Loucy (cell line): ENCODE measurements around the gene HTR2A.

ENCODE experiments used
- H2AFZ ChIP-seq: fragments of 200-600 bp; sonication (generic); 2 replicates; pipeline ENCODE4 v1.6.0; 2016; ENCODE audit warnings: antibody characterized with exemption, mild to moderate bottlenecking, low read length, moderate library complexity
- H3F3A ChIP-seq: fragments of 200-600 bp; 2 replicates; pipeline ENCODE4 v1.6.0; 2016; ENCODE audit warnings: antibody characterized with exemption, low read depth, mild to moderate bottlenecking
- H3K27me3 ChIP-seq: fragments of 200-600 bp; sonication (generic); 2 replicates; pipeline ENCODE4 v1.6.1; 2014; ENCODE audit warnings: low read length, mild to moderate bottlenecking; ENCODE audit not compliant: insufficient read depth, poor library complexity, severe bottlenecking
- H3K36me3 ChIP-seq: fragments of 200-600 bp; sonication (generic); 2 replicates; pipeline ENCODE4 v1.6.1; 2016; ENCODE audit warnings: low read length; ENCODE audit not compliant: insufficient read depth
- H3K4me1 ChIP-seq: fragments of 200-600 bp; sonication (generic); 2 replicates; pipeline ENCODE4 v1.5.1; 2014; ENCODE audit warnings: low read length, mild to moderate bottlenecking; ENCODE audit not compliant: insufficient read depth, poor library complexity, severe bottlenecking
- H3K4me2 ChIP-seq: fragments of 200-600 bp; sonication (generic); 2 replicates; pipeline ENCODE4 v1.6.0; 2014; ENCODE audit warnings: antibody characterized with exemption, low read length, low read depth, mild to moderate bottlenecking; ENCODE audit not compliant: poor library complexity, severe bottlenecking
- H3K4me3 ChIP-seq: fragments of 200-600 bp; sonication (generic); 2 replicates; pipeline ENCODE4 v1.5.1; 2014; ENCODE audit warnings: low read length, mild to moderate bottlenecking, mixed read lengths; ENCODE audit not compliant: poor library complexity, severe bottlenecking
- H3K79me2 ChIP-seq: fragments of 200-600 bp; sonication (generic); 2 replicates; pipeline ENCODE4 v1.6.1; 2014; ENCODE audit warnings: low read length; ENCODE audit not compliant: insufficient read depth
- H3K9ac ChIP-seq: fragments of 200-600 bp; sonication (generic); 2 replicates; pipeline ENCODE4 v1.6.0; 2014; ENCODE audit warnings: mild to moderate bottlenecking, low read depth, low read length, moderate library complexity; ENCODE audit not compliant: poor library complexity, severe bottlenecking
- H3K9me2 ChIP-seq: fragments of 200-600 bp; sonication (generic); replicated peaks from 2 replicates; pipeline ENCODE4 v1.6.1; 2016; ENCODE audit warnings: low read depth, low read length, mixed read lengths
- H3K9me3 ChIP-seq: fragments of 200-600 bp; sonication (generic); 2 replicates; pipeline ENCODE4 v1.6.1; 2014; ENCODE audit warnings: mild to moderate bottlenecking, antibody characterized with exemption, low read length, low read depth; ENCODE audit not compliant: insufficient read depth
- H4K20me1 ChIP-seq: fragments of 200-600 bp; sonication (generic); 2 replicates; pipeline ENCODE4 v1.6.0; 2014; ENCODE audit warnings: antibody characterized with exemption, low read length, mild to moderate bottlenecking; ENCODE audit not compliant: insufficient read depth, poor library complexity, severe bottlenecking
- CTCF ChIP-seq: fragments of 200-600 bp; sonication (generic); conservative IDR thresholded peaks from 2 replicates; pipeline ENCODE4 v1.5.1; 2014; ENCODE audit warnings: mild to moderate bottlenecking, antibody characterized with exemption, low read length
- EZH2phosphoT487 ChIP-seq: fragments of 200-600 bp; IDR thresholded peaks from 2 replicates; pipeline ENCODE4 v1.6.1; 2018; ENCODE audit warnings: antibody characterized with exemption, mild to moderate bottlenecking, moderate library complexity, borderline replicate concordance

HTR2A gene

GRCh38 chr13:46866150-46866549 lies 30.7 kb downstream of the HTR2A start:
- H3K9me3 ChIP-seq: no peaks in the 10 kb centered on the region
- no peaks in the 10 kb centered on the region for H3K36me3 ChIP-seq
- peaks cover 8% of the 10 kb centered on the region for H3K4me1 ChIP-seq
- no peaks in the 10 kb centered on the region for H3K27me3 ChIP-seq
- H3K9me2 ChIP-seq: no peaks in the 10 kb centered on the region
- no peak overlapping the region for H3K4me3 ChIP-seq
- H2AFZ ChIP-seq: peak overlapping the region; percentile 73
- no peaks in the 10 kb centered on the region for H3K79me2 ChIP-seq
- H4K20me1 ChIP-seq: no peaks in the 10 kb centered on the region
- TF ChIP-seq CTCF (no peak), EZH2phosphoT487 (no peak)
- H3K9ac ChIP-seq: no peak overlapping the region
- H3F3A ChIP-seq: no peaks in the 10 kb centered on the region
- peak overlapping the region; percentile 9 for H3K4me2 ChIP-seq

- Histone ChIP-seq H3K4me1 (peaks cover 8% of the 10 kb centered on the region), H3K36me3 (no peaks in the 10 kb centered on the region), H3K9ac (no peak overlapping the region), H3K79me2 (no peaks in the 10 kb centered on the region), H3F3A (no peaks in the 10 kb centered on the region), H3K9me2 (no peaks in the 10 kb centered on the region), H3K4me3 (no peak overlapping the region), H3K4me2 (no peak overlapping the region), H3K27me3 (no peaks in the 10 kb centered on the region), H2AFZ (peak overlapping the region; percentile 22; the same call in 1 of the 2 replicates), H3K9me3 (no peaks in the 10 kb centered on the region), H4K20me1 (no peaks in the 10 kb centered on the region)
- TF ChIP-seq CTCF (no peak), EZH2phosphoT487 (no peak)
Observed at GRCh38 chr13:46864941-46865340, 31.9 kb downstream of the HTR2A start.

- TF ChIP-seq CTCF (no peak), EZH2phosphoT487 (no peak)
- Histone ChIP-seq H3K4me1 (peaks cover 8% of the 10 kb centered on the region), H3K4me2 (no peak overlapping the region)
Observed at GRCh38 chr13:46861959-46862358, 34.9 kb downstream of the HTR2A start.

More at GRCh38 chr13:46861959-46862358, 34.9 kb downstream of the HTR2A start:
- Histone ChIP-seq H3K79me2 (no peaks in the 10 kb centered on the region), H3K9ac (no peak overlapping the region), H2AFZ (no peak overlapping the region), H3F3A (no peaks in the 10 kb centered on the region), H3K9me2 (no peaks in the 10 kb centered on the region), H4K20me1 (no peaks in the 10 kb centered on the region), H3K4me3 (no peak overlapping the region), H3K9me3 (no peaks in the 10 kb centered on the region), H3K27me3 (no peaks in the 10 kb centered on the region), H3K36me3 (no peaks in the 10 kb centered on the region)
